C4-2B (cell line): ENCODE measurements around the gene EFNA5.

Experiments used
- ZFX ChIP-seq: fragments of 450-650 bp; IDR thresholded peaks from 2 replicates; pipeline ENCODE4 v1.6.1; 2017
- TF ChIP-seq, protein P1 (sequence below): fragments of 450-650 bp; conservative IDR thresholded peaks from 2 replicates; pipeline ENCODE4 v1.5.1; 2017; ENCODE audit warnings: mild to moderate bottlenecking

DNA sequence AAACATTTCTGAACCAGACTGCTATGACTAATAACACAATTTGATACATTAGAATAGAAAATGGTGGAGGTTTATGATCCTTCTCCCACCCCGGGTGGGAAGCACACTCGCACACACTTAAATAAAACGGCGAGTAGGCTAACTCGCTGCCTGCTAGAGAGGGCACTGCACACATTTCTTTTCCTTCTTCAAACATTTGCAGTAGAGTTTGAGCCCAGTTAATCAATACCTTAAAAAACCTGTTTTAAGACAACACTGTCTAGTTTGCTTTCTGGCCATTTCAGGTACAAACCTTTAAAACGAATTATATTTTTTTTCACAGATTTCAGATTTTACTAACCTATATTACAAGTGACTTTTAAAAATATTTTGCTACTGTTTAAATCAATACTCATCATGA, 63.5 kb downstream of the EFNA5 start:
- TF ChIP-seq, protein P1, sequence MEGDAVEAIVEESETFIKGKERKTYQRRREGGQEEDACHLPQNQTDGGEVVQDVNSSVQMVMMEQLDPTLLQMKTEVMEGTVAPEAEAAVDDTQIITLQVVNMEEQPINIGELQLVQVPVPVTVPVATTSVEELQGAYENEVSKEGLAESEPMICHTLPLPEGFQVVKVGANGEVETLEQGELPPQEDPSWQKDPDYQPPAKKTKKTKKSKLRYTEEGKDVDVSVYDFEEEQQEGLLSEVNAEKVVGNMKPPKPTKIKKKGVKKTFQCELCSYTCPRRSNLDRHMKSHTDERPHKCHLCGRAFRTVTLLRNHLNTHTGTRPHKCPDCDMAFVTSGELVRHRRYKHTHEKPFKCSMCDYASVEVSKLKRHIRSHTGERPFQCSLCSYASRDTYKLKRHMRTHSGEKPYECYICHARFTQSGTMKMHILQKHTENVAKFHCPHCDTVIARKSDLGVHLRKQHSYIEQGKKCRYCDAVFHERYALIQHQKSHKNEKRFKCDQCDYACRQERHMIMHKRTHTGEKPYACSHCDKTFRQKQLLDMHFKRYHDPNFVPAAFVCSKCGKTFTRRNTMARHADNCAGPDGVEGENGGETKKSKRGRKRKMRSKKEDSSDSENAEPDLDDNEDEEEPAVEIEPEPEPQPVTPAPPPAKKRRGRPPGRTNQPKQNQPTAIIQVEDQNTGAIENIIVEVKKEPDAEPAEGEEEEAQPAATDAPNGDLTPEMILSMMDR = no peak
- TF ChIP-seq ZFX = no peak
